CD14-positive monocyte (primary cell): Measurements from ENCODE around the gene WDR44. TPM values are rescaled to one million over a fixed set of nuclear protein-coding genes. Genes with fewer than 3 reads are reported as not detected.

Experiments
- DNase-seq, 3 donors: peaks; one replicate each; pipeline ENCODE4 v3.0.0-alpha.2; 2011 to 2022
- H2AFZ ChIP-seq: 2 replicates; pipeline ENCODE4 v1.6.0; 2012; ENCODE audit warnings: mild to moderate bottlenecking, low read depth, low read length, inconsistent platforms; ENCODE audit not compliant: insufficient read depth, poor library complexity, severe bottlenecking
- H3K27ac ChIP-seq, 2 donors: 1 replicate in 1 of 2; 2 replicates in 1 of 2; pipeline ENCODE4 v1.5.1; 2012 to 2013; ENCODE audit warnings: low read length in 2 of 2, control low read depth in 1 of 2, inconsistent platforms in 1 of 2, low read depth in 1 of 2, mild to moderate bottlenecking in 1 of 2
- H3K27me3 ChIP-seq, 2 donors: one replicate each; pipeline versions ENCODE4 v1.6.0 to v1.6.1; 2011 to 2013; ENCODE audit warnings: low read length in 2 of 2; ENCODE audit not compliant: control insufficient read depth in 2 of 2, insufficient read depth in 2 of 2
- H3K36me3 ChIP-seq, 2 donors: replicated peaks in 1 of 2; 1 replicate in 1 of 2; 2 replicates in 1 of 2; pipeline versions ENCODE4 v1.5.1 to v1.6.1; 2012 to 2013; ENCODE audit warnings: low read length in 2 of 2, control low read depth in 1 of 2, inconsistent platforms in 1 of 2, mild to moderate bottlenecking in 1 of 2; ENCODE audit not compliant: insufficient read depth in 2 of 2, control insufficient read depth in 1 of 2
- H3K4me1 ChIP-seq, 2 donors: 1 replicate in 1 of 2; 2 replicates in 1 of 2; pipeline versions ENCODE4 v1.5.1 to v1.6.1; 2012 to 2013; ENCODE audit warnings: low read length in 2 of 2, control low read depth in 1 of 2, inconsistent platforms in 1 of 2, mild to moderate bottlenecking in 1 of 2, moderate library complexity in 1 of 2; ENCODE audit not compliant: insufficient read depth in 2 of 2, control insufficient read depth in 1 of 2
- H3K4me2 ChIP-seq: replicated peaks from 2 replicates; pipeline ENCODE3; 2012; ENCODE audit warnings: low read length, moderate library complexity, mild to moderate bottlenecking; ENCODE audit not compliant: poor library complexity, severe bottlenecking; ENCODE audit errors: extremely low read depth
- H3K4me3 ChIP-seq, 3 experiments: fragments of 200-600 bp in 1 of 3; sonication (generic) in 1 of 3; replicated peaks in 1 of 3; 1 replicate in 2 of 3; 2 replicates in 1 of 3; pipeline ENCODE4 v1.5.1; 2011 to 2013; ENCODE audit warnings: low read length in 3 of 3, mild to moderate bottlenecking in 3 of 3, control low read depth in 2 of 3, low read depth in 2 of 3, inconsistent platforms in 1 of 3, moderate library complexity in 1 of 3
- H3K79me2 ChIP-seq: 2 replicates; pipeline ENCODE4 v1.6.0; 2012; ENCODE audit warnings: mild to moderate bottlenecking, control low read depth, inconsistent platforms, low read length, moderate library complexity; ENCODE audit not compliant: insufficient read depth
- H3K9ac ChIP-seq: 2 replicates; pipeline ENCODE4 v1.6.0; 2017; ENCODE audit warnings: low read length, mild to moderate bottlenecking; ENCODE audit not compliant: insufficient read depth, poor library complexity, severe bottlenecking
- H3K9me3 ChIP-seq, 2 donors: replicated peaks in 1 of 2; 1 replicate in 1 of 2; 2 replicates in 1 of 2; pipeline versions ENCODE4 v1.5.1 to v1.6.1; 2012 to 2013; ENCODE audit warnings: low read length in 2 of 2, control low read depth in 1 of 2; ENCODE audit not compliant: control insufficient read depth in 1 of 2, insufficient read depth in 1 of 2
- H4K20me1 ChIP-seq: 2 replicates; pipeline ENCODE4 v1.6.0; 2012; ENCODE audit warnings: mild to moderate bottlenecking, low read length, control low read depth, moderate library complexity; ENCODE audit not compliant: insufficient read depth
- H3K27ac Mint-ChIP-seq, 7 donors: one replicate each; pipeline ENCODE4 v1.8.0; 2020; ENCODE audit warnings: mild to moderate bottlenecking in 7 of 7, mixed read lengths in 7 of 7, moderate library complexity in 6 of 7, inconsistent platforms in 2 of 7
- H3K27me3 Mint-ChIP-seq, 3 donors: one replicate each; pipeline ENCODE4 v1.8.0; 2021 to 2022; ENCODE audit warnings: low read depth in 3 of 3, mild to moderate bottlenecking in 3 of 3, mixed read lengths in 3 of 3, moderate library complexity in 3 of 3, inconsistent platforms in 1 of 3
- H3K36me3 Mint-ChIP-seq, 2 donors: one replicate each; pipeline ENCODE4 v1.8.0; 2020; ENCODE audit warnings: mixed read lengths in 2 of 2, inconsistent platforms in 1 of 2, mild to moderate bottlenecking in 1 of 2
- H3K4me1 Mint-ChIP-seq: one replicate; pipeline ENCODE4 v1.8.0; 2020; ENCODE audit warnings: mild to moderate bottlenecking, mixed read lengths
- H3K4me3 Mint-ChIP-seq, 2 donors: one replicate each; pipeline ENCODE4 v1.8.0; 2020; ENCODE audit warnings: mild to moderate bottlenecking in 2 of 2, mixed read lengths in 2 of 2, moderate library complexity in 1 of 2
- H3K9me3 Mint-ChIP-seq, 7 donors: one replicate each; pipeline ENCODE4 v1.8.0; 2020 to 2022; ENCODE audit warnings: mixed read lengths in 7 of 7, mild to moderate bottlenecking in 6 of 7, moderate library complexity in 6 of 7, inconsistent platforms in 2 of 7
- CTCF ChIP-seq: fragments of 200-600 bp; IDR thresholded peaks from one replicate; pipeline ENCODE4 v1.8.0; 2022; ENCODE audit warnings: antibody characterized with exemption, mild to moderate bottlenecking
- WGBS: methylation state at CpG from one replicate; pipeline ENCODE4 v1.1.5; 2013; ENCODE audit warnings: missing lambda C conversion rate; ENCODE audit not compliant: insufficient coverage; 5-methylcytosine and 5-hydroxymethylcytosine counted together
- intact Hi-C, 2 donors: fragments of 100-400 bp; cut with micrococcal nuclease; formaldehyde crosslinking; loops; one replicate each; pipeline versions ENCODE4 v1.15.0 to v1.15.1; 2023
- polyA plus RNA-seq, 3 donors: library from polyadenylated mRNA; depleted of rRNA in 1 of 3; unstranded in 2 of 3; stranded (reverse) in 1 of 3; fragments of 300-500 nt in 2 of 3; fragments of >200 nt in 1 of 3; fragmentation: Illumina TruSeq in 2 of 3; gene quantifications; 1 replicate in 2 of 3; 2 replicates in 1 of 3; pipeline ENCODE4 v1.2.3, GENCODE V29; 2012 to 2021

The WDR44 gene
- polyA plus RNA-seq, 3 donors: 5.1 to 7.1 (median 5.5) TPM

- Mint-ChIP-seq H3K27me3 (peaks cover 0 to 4% (median 1%) of the 10 kb centered on the region in 3 donors), H3K27ac (no peak overlapping the region), H3K9me3 (peaks cover 2 to 10% (median 5%) of the 10 kb centered on the region in 7 donors), H3K36me3 (no peaks in the 10 kb centered on the region), H3K4me3 (no peak overlapping the region), H3K4me1 (peaks cover 2% of the 10 kb centered on the region)
- Histone ChIP-seq H4K20me1 (no peaks in the 10 kb centered on the region), H3K27ac (no peak overlapping the region), H3K9ac (no peak overlapping the region), H2AFZ (no peak overlapping the region), H3K4me2 (no peak overlapping the region), H3K36me3 (no peaks in the 10 kb centered on the region), H3K4me1 (no peaks in the 10 kb centered on the region), H3K4me3 (no peak overlapping the region), H3K79me2 (no peaks in the 10 kb centered on the region), H3K27me3 (no peaks in the 10 kb centered on the region), H3K9me3 (peaks cover 0 to 12% of the 10 kb centered on the region in 2 donors)
- no CpG with 5 or more reads among the region's 6 CpGs for WGBS
- DNase-seq: no peak
- TF ChIP-seq CTCF: no peak
- intact Hi-C loops: no loop called here
Observed at GRCh38 chrX:118474586-118474985, 128.7 kb downstream of the WDR44 start.

- DNase-seq: no peak
- Mint-ChIP-seq H3K27ac (peak overlapping the region in 1 of 7 donors; percentile 52), H3K9me3 (peaks cover 0 to 7% (median 2%) of the 10 kb centered on the region in 7 donors), H3K4me3 (no peak overlapping the region), H3K36me3 (no peaks in the 10 kb centered on the region), H3K27me3 (peaks cover 1 to 4% (median 2%) of the 10 kb centered on the region in 3 donors), H3K4me1 (peaks cover 2% of the 10 kb centered on the region)
- no peak overlapping the region for H2AFZ ChIP-seq
- no peak overlapping the region for H3K4me2 ChIP-seq
- 100% methylated on average over 1 of the region's 4 CpGs for WGBS
- intact Hi-C loops: no loop called here
- H3K79me2 ChIP-seq: no peaks in the 10 kb centered on the region
- H4K20me1 ChIP-seq: no peaks in the 10 kb centered on the region
- no peak overlapping the region for H3K4me3 ChIP-seq
- H3K4me1 ChIP-seq: no peaks in the 10 kb centered on the region
- no peak for TF ChIP-seq CTCF
- H3K36me3 ChIP-seq: no peaks in the 10 kb centered on the region
- H3K27ac ChIP-seq: no peak overlapping the region
- no peak overlapping the region for H3K9ac ChIP-seq
- H3K9me3 ChIP-seq: peaks cover 0 to 4% of the 10 kb centered on the region in 2 donors
- no peaks in the 10 kb centered on the region for H3K27me3 ChIP-seq
Observed at GRCh38 chrX:118475903-118476302, 130.0 kb downstream of the WDR44 start.
